H1 (cell line): ENCODE data around the gene PARD3. TPM values are rescaled to one million over a fixed set of nuclear protein-coding genes. Genes with fewer than 3 reads are reported as not detected.

Experiments used
- CTCF ChIA-PET: fragments of 300-600 bp; sonication (Branson Sonifier 250); formaldehyde crosslinking; loops from one replicate; lab custom pipeline; 2021; ENCODE audit not compliant: partially characterized antibody; lab: Charles Lee
- POLR2A ChIA-PET: fragments of 300-600 bp; sonication (Branson Sonifier 250); formaldehyde crosslinking; loops from one replicate; lab custom pipeline; 2021; ENCODE audit warnings: inconsistent platforms; ENCODE audit not compliant: partially characterized antibody; lab: Charles Lee
- DNase-seq, 2 experiments: peaks; one replicate each; pipeline versions ENCODE4 v3.0.0 to v3.0.0-alpha.2; 2010 to 2022; ENCODE audit warnings: low spot score in 2 of 2, low read depth in 1 of 2, mixed read lengths in 1 of 2
- FAIRE-seq: peaks from 2 replicates; lab custom pipeline; 2011; peaks lifted over from hg19 to GRCh38; lab: Jason Lieb, UNC
- H2AFZ ChIP-seq: 2 replicates; pipeline ENCODE4 v1.8.1; 2012; ENCODE audit warnings: low read length, inconsistent platforms
- H2AK5ac ChIP-seq: 2 replicates; pipeline ENCODE4 v1.6.1; 2013; ENCODE audit warnings: low read depth, low read length
- H2BK120ac ChIP-seq: replicated peaks from 2 replicates; pipeline ENCODE3; 2013; ENCODE audit warnings: low read depth, low read length, inconsistent platforms
- H2BK12ac ChIP-seq: 2 replicates; pipeline ENCODE4 v1.6.1; 2013; ENCODE audit warnings: low read depth, low read length
- H2BK15ac ChIP-seq: 2 replicates; pipeline ENCODE4 v1.6.1; 2013; ENCODE audit warnings: low read length
- H2BK20ac ChIP-seq: 2 replicates; pipeline ENCODE4 v1.6.1; 2013; ENCODE audit warnings: low read length
- H2BK5ac ChIP-seq: 2 replicates; pipeline ENCODE4 v1.6.1; 2013; ENCODE audit warnings: low read depth, low read length
- H3K14ac ChIP-seq: 2 replicates; pipeline ENCODE4 v1.6.1; 2013; ENCODE audit warnings: inconsistent platforms; ENCODE audit not compliant: insufficient read length
- H3K18ac ChIP-seq: 2 replicates; pipeline ENCODE4 v1.6.1; 2013; ENCODE audit warnings: low read length; ENCODE audit errors: extremely low read depth
- H3K23ac ChIP-seq: 2 replicates; pipeline ENCODE4 v1.6.1; 2013; ENCODE audit warnings: inconsistent platforms; ENCODE audit not compliant: insufficient read length
- H3K23me2 ChIP-seq: 2 replicates; pipeline ENCODE4 v1.6.1; 2013; ENCODE audit warnings: low read depth, low read length
- H3K27ac ChIP-seq: 2 replicates; pipeline ENCODE4 v1.6.1; 2011; ENCODE audit warnings: low read depth, low read length, inconsistent platforms
- H3K27me3 ChIP-seq, 4 experiments: replicated peaks in 1 of 4; 1 replicate in 1 of 4; 2 replicates in 3 of 4; pipeline versions ENCODE4 v1.6.1 to v1.8.1; 2011 to 2013; ENCODE audit warnings: low read length in 3 of 4, mild to moderate bottlenecking in 3 of 4, inconsistent platforms in 2 of 4, mixed read lengths in 2 of 4, moderate library complexity in 1 of 4; ENCODE audit not compliant: control insufficient read depth in 3 of 4, insufficient read depth in 3 of 4; ENCODE audit errors: extremely low read depth in 1 of 4
- H3K36me3 ChIP-seq, 4 experiments: 2 replicates each; pipeline versions ENCODE4 v1.6.1 to v1.8.1; 2011 to 2013; ENCODE audit warnings: mild to moderate bottlenecking in 4 of 4, low read length in 3 of 4, moderate library complexity in 2 of 4, control low read depth in 1 of 4, inconsistent platforms in 1 of 4; ENCODE audit not compliant: insufficient read depth in 4 of 4, control insufficient read depth in 2 of 4
- H3K4ac ChIP-seq: replicated peaks from 2 replicates; pipeline ENCODE3; 2013; ENCODE audit warnings: low read length, low read depth, mixed read lengths, inconsistent platforms; ENCODE audit not compliant: insufficient read length
- H3K4me1 ChIP-seq, 4 experiments: replicated peaks in 1 of 4; 1 replicate in 1 of 4; 2 replicates in 3 of 4; pipeline versions ENCODE4 v1.6.1 to v1.8.1; 2011 to 2013; ENCODE audit warnings: low read length in 3 of 4, inconsistent platforms in 2 of 4, mixed read lengths in 1 of 4; ENCODE audit not compliant: insufficient read depth in 4 of 4, control insufficient read depth in 3 of 4
- H3K4me2 ChIP-seq, 2 experiments: 2 replicates each; pipeline versions ENCODE4 v1.6.1 to v1.8.1; 2011 to 2013; ENCODE audit warnings: low read depth in 2 of 2, low read length in 2 of 2, control low read depth in 1 of 2, inconsistent platforms in 1 of 2, mild to moderate bottlenecking in 1 of 2; ENCODE audit not compliant: insufficient read depth in 1 of 2
- H3K4me3 ChIP-seq, 4 experiments: fragments of 200-600, 300-600 bp in 1 of 4; sonication (generic), shearing (Covaris generic), sonication (Bioruptor Twin) in 1 of 4; 2 replicates each; pipeline versions ENCODE4 v1.5.1 to v1.8.1; 2011 to 2016; ENCODE audit warnings: low read length in 4 of 4, low read depth in 3 of 4, control low read depth in 2 of 4, inconsistent platforms in 2 of 4, mild to moderate bottlenecking in 2 of 4, mixed read lengths in 1 of 4, moderate library complexity in 1 of 4; ENCODE audit not compliant: insufficient read depth in 2 of 4; ENCODE audit errors: extremely low read depth in 1 of 4
- H3K56ac ChIP-seq: replicated peaks from 2 replicates; pipeline ENCODE3; 2013; ENCODE audit warnings: low read depth, mild to moderate bottlenecking, mixed read lengths, low read length, inconsistent platforms; ENCODE audit not compliant: insufficient read length
- H3K79me1 ChIP-seq: 2 replicates; pipeline ENCODE4 v1.6.1; 2013; ENCODE audit warnings: low read depth, low read length, control low read depth
- H3K79me2 ChIP-seq, 2 experiments: 2 replicates each; pipeline versions ENCODE4 v1.6.1 to v1.8.1; 2012 to 2013; ENCODE audit warnings: low read length in 2 of 2, mild to moderate bottlenecking in 2 of 2, inconsistent platforms in 1 of 2; ENCODE audit not compliant: insufficient read depth in 2 of 2, control insufficient read depth in 1 of 2
- H3K9ac ChIP-seq, 4 experiments: replicated peaks in 1 of 4; 1 replicate in 1 of 4; 2 replicates in 3 of 4; pipeline versions ENCODE4 v1.6.1 to v1.8.1; 2011 to 2013; ENCODE audit warnings: low read depth in 3 of 4, low read length in 3 of 4, control low read depth in 2 of 4, mild to moderate bottlenecking in 2 of 4, moderate library complexity in 2 of 4, inconsistent platforms in 1 of 4; ENCODE audit errors: extremely low read depth in 1 of 4
- H3K9me3 ChIP-seq, 2 experiments: 2 replicates each; pipeline versions ENCODE4 v1.6.1 to v1.8.1; 2012 to 2013; ENCODE audit warnings: mild to moderate bottlenecking in 2 of 2, moderate library complexity in 2 of 2, control low read depth in 1 of 2, inconsistent platforms in 1 of 2, low read depth in 1 of 2, low read length in 1 of 2, mixed read lengths in 1 of 2; ENCODE audit not compliant: insufficient read depth in 2 of 2
- H4K20me1 ChIP-seq, 2 experiments: replicated peaks in 1 of 2; 2 replicates each; pipeline versions ENCODE3 to v1.8.1; 2011 to 2013; ENCODE audit warnings: inconsistent platforms in 2 of 2, low read length in 2 of 2, mild to moderate bottlenecking in 1 of 2; ENCODE audit not compliant: insufficient read depth in 2 of 2, control insufficient read depth in 1 of 2
- H4K5ac ChIP-seq: 2 replicates; pipeline ENCODE4 v1.6.1; 2013; ENCODE audit warnings: low read length, low read depth, mixed read lengths, inconsistent platforms; ENCODE audit not compliant: insufficient read length
- H4K8ac ChIP-seq: 2 replicates; pipeline ENCODE4 v1.8.0; 2013; ENCODE audit warnings: mild to moderate bottlenecking, moderate library complexity, low read length, inconsistent platforms; ENCODE audit not compliant: insufficient read depth; ENCODE audit errors: extremely low read depth
- H4K91ac ChIP-seq: replicated peaks from 2 replicates; pipeline ENCODE3; 2013; ENCODE audit warnings: low read length, mixed read lengths, inconsistent platforms; ENCODE audit not compliant: insufficient read length
- BCL11A ChIP-seq, 2 experiments: IDR thresholded peaks; one replicate each; pipeline ENCODE4 v1.6.1; 2011; ENCODE audit warnings: low read depth in 2 of 2, low read length in 2 of 2, mild to moderate bottlenecking in 2 of 2
- BRCA1 ChIP-seq: IDR thresholded peaks from 2 replicates; pipeline ENCODE4 v1.6.1; 2012; ENCODE audit warnings: low read depth, low read length, improper control_type of control experiment
- CEBPB ChIP-seq: IDR thresholded peaks from 2 replicates; pipeline ENCODE4 v1.6.1; 2012; ENCODE audit warnings: low read depth, low read length
- HDAC6 ChIP-seq: IDR thresholded peaks from one replicate; pipeline ENCODE4 v1.7.1; 2012; ENCODE audit warnings: low read depth, mild to moderate bottlenecking, inconsistent platforms, low read length, moderate library complexity
- JUND ChIP-seq: IDR thresholded peaks from 2 replicates; pipeline ENCODE4 v1.6.1; 2011; ENCODE audit warnings: mild to moderate bottlenecking, improper control_type of control experiment, low read length
- KDM5A ChIP-seq: fragments of 200-600 bp; IDR thresholded peaks from 2 replicates; pipeline ENCODE4 v1.7.1; 2012; ENCODE audit warnings: mild to moderate bottlenecking, low read length, inconsistent platforms, mixed read lengths
- NANOG ChIP-seq: IDR thresholded peaks from 2 replicates; pipeline ENCODE4 v1.6.1; 2011; ENCODE audit warnings: low read length, low read depth, mild to moderate bottlenecking, inconsistent platforms; ENCODE audit not compliant: insufficient read depth, poor library complexity, severe bottlenecking
- NRF1 ChIP-seq: IDR thresholded peaks from 2 replicates; pipeline ENCODE4 v1.6.1; 2011; ENCODE audit warnings: mild to moderate bottlenecking, low read depth, low read length, improper control_type of control experiment
- POU5F1 ChIP-seq: IDR thresholded peaks from 2 replicates; pipeline ENCODE4 v1.6.1; 2011; ENCODE audit warnings: low read depth, mild to moderate bottlenecking, low read length, moderate library complexity
- RBBP5 ChIP-seq: IDR thresholded peaks from 2 replicates; pipeline ENCODE4 v1.7.1; 2012; ENCODE audit warnings: low read depth, mild to moderate bottlenecking, inconsistent platforms, low read length, moderate library complexity, borderline replicate concordance
- RFX5 ChIP-seq: IDR thresholded peaks from 2 replicates; pipeline ENCODE4 v1.6.1; 2011; ENCODE audit warnings: low read depth, low read length, improper control_type of control experiment, borderline replicate concordance
- SIX5 ChIP-seq: IDR thresholded peaks from 2 replicates; pipeline ENCODE4 v1.6.1; 2011; ENCODE audit warnings: mild to moderate bottlenecking, low read depth, low read length
- TCF12 ChIP-seq: IDR thresholded peaks from 2 replicates; pipeline ENCODE4 v1.6.1; 2011; ENCODE audit warnings: low read depth, mild to moderate bottlenecking, low read length
- WGBS, 2 experiments: shearing (Covaris generic) in 1 of 2; methylation state at CpG; one replicate each; pipeline versions ENCODE4 v1.1.6 to v1.1.7; 2013 to 2015; ENCODE audit warnings: low lambda C conversion rate in 2 of 2, mixed read lengths in 2 of 2, inconsistent platforms in 1 of 2, low coverage in 1 of 2, missing lambda C conversion rate in 1 of 2; ENCODE audit not compliant: insufficient replicate concordance in 2 of 2, insufficient coverage in 1 of 2, insufficient read length in 1 of 2; ENCODE audit errors: extremely low coverage in 1 of 2, missing lambda C conversion rate in 1 of 2; 5-methylcytosine and 5-hydroxymethylcytosine counted together
- polyA plus RNA-seq, 7 experiments: library from polyadenylated mRNA; depleted of rRNA in 3 of 7; stranded (reverse) in 5 of 7; unstranded in 2 of 7; fragments of >200 nt in 5 of 7; fragments of 200-250 nt in 2 of 7; gene quantifications; 1 replicate in 5 of 7; 2 replicates in 1 of 7; 4 replicates in 1 of 7; pipeline versions ENCODE4 v1.2.1 to v1.2.3, GENCODE V29; 2011 to 2013; ENCODE audit warnings: missing spikeins in 2 of 7, mixed read lengths in 2 of 7
- total RNA-seq: library from RNA; stranded (reverse); fragmentation: NEBNext Ultra II Directional; extraction: Animal tissue kit (Norgen Biotek cat#: 25700); gene quantifications from 2 replicates; pipeline ENCODE4 v1.2.1, GENCODE V29; 2021
- TF ChIP-seq, protein P1 (sequence below): IDR thresholded peaks from 2 replicates; pipeline ENCODE4 v1.6.1; 2011; ENCODE audit warnings: low read depth, mild to moderate bottlenecking, low read length; ENCODE audit not compliant: insufficient read depth
- TF ChIP-seq, protein P2 (sequence below): IDR thresholded peaks from 2 replicates; pipeline ENCODE4 v1.6.1; 2012; ENCODE audit warnings: inconsistent platforms

Gene PARD3
- total and polyA plus RNA-seq, 2 of the 8 experiments (the other 6 are each of a cell fraction or from before 2014, with no cell fraction given) = 19.7 to 49.1 TPM

GRCh38 chr10:34548466-34548865 is 266.6 kb downstream of the PARD3 start:
- Histone ChIP-seq H3K4me3 (no peak overlapping the region), H2BK5ac (no peak overlapping the region), H4K8ac (no peak overlapping the region), H2BK120ac (no peak overlapping the region), H3K4ac (no peak overlapping the region), H3K14ac (no peak overlapping the region), H3K18ac (no peak overlapping the region), H4K91ac (no peak overlapping the region), H3K27ac (no peak overlapping the region), H2AFZ (no peak overlapping the region), H3K9ac (no peak overlapping the region), H3K23me2 (no peaks in the 10 kb centered on the region), H3K9me3 (no peaks in the 10 kb centered on the region), H3K56ac (no peak overlapping the region), H4K5ac (no peak overlapping the region), H3K4me2 (no peak overlapping the region), H3K4me1 (peaks cover 0 to 3% (median 1%) of the 10 kb centered on the region in 4 experiments; a peak in 2 of 7 replicates), H3K23ac (no peak overlapping the region), H3K27me3 (no peaks in the 10 kb centered on the region), H4K20me1 (no peaks in the 10 kb centered on the region), H3K36me3 (no peaks in the 10 kb centered on the region), H2AK5ac (no peak overlapping the region), H2BK20ac (no peak overlapping the region), H3K79me1 (no peaks in the 10 kb centered on the region), H3K79me2 (peaks cover 0 to 23% of the 10 kb centered on the region in 2 experiments; a peak in 2 of 4 replicates), H2BK12ac (no peak overlapping the region), H2BK15ac (no peak overlapping the region)
- DNase-seq (no peak), FAIRE-seq (no peak)
- POLR2A ChIA-PET = no interaction called here
- 79% methylated on average over 4 of the region's 4 CpGs; no CpG with 5 or more reads in 1 of the 2 experiments for WGBS, 2 experiments
- CTCF ChIA-PET = no interaction called here
- TF ChIP-seq, protein P1, sequence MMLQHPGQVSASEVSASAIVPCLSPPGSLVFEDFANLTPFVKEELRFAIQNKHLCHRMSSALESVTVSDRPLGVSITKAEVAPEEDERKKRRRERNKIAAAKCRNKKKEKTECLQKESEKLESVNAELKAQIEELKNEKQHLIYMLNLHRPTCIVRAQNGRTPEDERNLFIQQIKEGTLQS = no peak
- TF ChIP-seq RFX5 (no peak), NANOG (no peak), NRF1 (no peak), HDAC6 (no peak), BCL11A (IDR thresholded peaks at IDR 0.05; ENCODE audit: low read depth in 2 of 2, low read length in 2 of 2) (no peak), BRCA1 (no peak), POU5F1 (no peak), CEBPB (no peak), TCF12 (no peak), SIX5 (no peak), RBBP5 (no peak), JUND (no peak), KDM5A (no peak)
- TF ChIP-seq, protein P2, sequence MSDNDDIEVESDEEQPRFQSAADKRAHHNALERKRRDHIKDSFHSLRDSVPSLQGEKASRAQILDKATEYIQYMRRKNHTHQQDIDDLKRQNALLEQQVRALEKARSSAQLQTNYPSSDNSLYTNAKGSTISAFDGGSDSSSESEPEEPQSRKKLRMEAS = no peak
